HG02870 (cell line): Measurements from ENCODE around the gene KLHL22.
"Not testable (repeated sequence)": the region's sequence is repeated elsewhere in the genome, so short reads cannot be mapped to it uniquely, and the experiment has no call there.

ENCODE experiments used
- ATAC-seq: cut with Tn5 transposase; IDR thresholded peaks from one replicate; pipeline ENCODE4 v1.9.1; 2021; ENCODE audit warnings: mild to moderate bottlenecking, moderate library complexity; ENCODE audit not compliant: unreplicated experiment

The KLHL22 gene

DNA sequence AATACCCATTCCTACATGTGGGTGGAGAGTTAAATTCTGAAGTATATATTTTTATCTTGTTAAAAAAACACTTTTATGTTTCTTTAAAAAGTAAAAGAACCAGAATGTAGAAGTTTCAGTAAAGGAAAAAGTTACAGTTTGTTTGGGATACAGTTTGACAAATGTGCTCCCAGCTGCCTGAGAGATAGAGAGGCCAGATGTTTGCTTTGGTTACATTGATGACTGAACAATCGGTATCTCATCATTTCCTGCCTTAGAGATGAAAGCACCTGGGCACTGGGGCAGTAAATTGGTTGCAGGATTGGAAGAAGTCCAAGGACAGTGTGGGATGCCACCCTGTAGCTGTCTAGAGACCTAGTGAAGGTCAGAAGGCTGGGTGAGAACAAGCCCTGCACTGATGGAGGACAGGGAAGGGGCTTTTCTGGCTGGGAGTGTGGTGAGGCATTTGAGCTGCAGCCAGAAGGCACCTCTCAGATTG, 28.4 kb upstream of the KLHL22 start:
- no peak for ATAC-seq

DNA sequence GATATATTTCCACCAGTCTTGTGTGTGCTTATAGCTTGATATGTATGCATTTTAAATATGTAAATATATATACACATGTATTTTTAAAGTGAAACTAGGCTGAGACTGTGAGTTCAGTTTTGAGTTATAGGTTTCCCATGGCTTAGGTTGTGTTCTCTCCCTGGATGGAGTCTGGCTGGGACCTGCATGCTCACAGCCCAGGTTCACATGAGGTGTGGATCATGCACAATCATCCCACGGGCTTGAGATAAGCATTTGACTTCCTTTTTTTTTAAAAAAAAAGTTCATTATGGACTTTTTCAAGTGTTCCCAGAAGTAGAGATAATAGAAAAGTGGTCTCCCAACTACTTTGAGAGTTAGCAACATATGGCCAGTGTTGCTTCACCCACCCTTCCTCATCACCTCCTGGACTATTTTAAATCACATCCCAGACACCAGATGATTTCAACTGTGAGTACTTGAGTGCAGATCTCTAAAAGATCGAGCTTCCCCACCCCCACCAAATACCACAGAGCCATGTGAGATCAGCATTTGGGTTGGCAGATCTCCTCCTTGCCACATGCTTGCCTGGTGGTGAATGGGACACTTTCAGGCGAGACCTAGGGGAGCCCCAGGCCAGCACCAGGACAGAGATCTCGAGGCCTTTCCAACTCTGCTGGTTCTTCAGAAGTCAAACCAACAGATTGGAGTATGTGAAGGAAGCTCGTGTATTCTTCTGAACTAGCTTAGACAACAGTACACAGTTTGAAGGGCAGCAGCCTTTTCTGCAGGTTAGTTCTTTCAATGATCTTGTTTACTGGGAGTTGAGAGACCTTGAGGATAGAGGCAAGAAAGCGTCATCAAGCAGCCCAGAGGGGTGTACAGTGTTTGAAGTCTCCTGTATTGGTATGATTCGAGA, 27.7 kb upstream of the KLHL22 start:
- ATAC-seq: no peak

DNA sequence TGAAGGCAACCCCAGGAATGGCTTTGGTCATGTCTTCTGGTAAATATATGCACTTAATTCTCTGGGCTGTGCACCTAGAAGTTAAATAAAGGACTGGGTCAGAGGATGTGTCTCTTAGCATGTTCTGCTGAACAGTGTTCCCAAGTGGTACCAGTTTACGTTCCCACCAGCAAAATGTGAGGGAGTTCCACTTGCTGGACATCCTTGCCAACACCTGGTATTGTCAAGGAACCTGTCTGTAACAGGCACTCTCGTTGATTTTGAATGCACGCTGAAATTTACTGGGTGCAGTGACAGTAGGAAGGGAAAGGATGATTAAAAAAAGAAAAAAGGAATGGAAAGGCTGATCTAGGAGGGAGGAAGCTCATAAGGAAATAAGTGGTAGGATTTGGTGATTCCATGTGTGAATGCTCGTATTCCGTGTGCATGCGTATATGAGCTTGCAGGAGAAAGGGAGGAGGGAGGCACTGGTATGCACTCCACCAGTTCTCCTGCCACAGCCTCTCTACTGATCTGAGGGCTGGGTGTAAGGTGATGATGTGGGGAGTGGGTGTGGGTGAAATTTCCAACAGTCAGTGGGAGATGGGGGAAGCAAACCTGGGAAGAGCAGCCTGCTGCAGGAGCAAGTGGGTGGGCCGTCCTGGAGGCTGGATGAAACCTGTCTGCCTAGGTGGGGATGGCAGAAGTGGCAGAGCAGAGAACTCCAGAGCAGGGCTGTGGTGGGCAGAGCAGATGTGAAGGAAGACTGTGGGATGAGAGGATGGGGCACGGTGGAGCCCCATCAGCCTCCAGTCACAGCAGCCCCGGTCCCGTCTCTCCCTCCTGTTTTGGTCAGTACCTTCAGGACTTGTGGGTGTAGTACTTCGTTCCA, 26.8 kb upstream of the KLHL22 start:
- ATAC-seq: no peak

DNA sequence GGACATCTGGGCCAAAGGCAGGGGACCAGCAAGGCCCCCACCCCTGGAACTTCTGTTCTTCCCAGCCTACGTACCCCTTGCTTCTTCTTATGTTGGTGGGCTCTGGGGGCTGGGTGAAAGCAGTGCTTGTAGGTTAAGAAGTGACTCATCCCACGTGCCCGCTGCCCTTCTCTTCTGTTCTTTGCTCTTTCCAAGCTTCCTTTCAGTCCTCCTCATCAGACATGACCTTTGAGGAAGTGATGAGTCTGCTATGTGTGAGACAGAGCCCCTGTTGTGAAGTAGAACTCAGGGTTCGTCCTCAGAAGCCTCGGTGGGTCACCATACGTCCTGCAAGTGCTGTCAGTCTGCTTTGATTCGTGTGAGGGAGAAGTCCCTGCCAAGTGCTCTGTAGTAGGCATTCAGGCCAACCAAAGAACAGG, 24.5 kb upstream of the KLHL22 start:
- ATAC-seq: no peak

DNA sequence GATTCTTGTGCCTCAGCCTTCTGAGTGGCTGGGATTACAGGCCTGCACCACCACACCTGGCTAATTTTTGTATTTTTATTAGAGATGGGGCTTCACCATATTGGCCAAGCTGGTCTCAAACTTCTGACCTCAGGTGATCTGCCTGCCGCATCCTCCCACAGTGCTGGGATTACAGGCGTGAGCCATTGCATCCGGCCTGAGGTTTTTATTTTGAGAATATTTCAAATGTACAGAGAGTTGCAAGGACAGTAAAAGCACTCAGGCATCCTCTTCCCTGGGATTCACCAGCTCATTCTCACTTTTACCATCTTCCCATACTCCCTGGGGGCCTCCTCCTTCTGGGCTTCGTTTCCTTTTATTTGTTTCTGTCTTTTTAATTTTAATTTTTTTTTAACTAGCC, 24.0 kb upstream of the KLHL22 start:
- no peak for ATAC-seq

DNA sequence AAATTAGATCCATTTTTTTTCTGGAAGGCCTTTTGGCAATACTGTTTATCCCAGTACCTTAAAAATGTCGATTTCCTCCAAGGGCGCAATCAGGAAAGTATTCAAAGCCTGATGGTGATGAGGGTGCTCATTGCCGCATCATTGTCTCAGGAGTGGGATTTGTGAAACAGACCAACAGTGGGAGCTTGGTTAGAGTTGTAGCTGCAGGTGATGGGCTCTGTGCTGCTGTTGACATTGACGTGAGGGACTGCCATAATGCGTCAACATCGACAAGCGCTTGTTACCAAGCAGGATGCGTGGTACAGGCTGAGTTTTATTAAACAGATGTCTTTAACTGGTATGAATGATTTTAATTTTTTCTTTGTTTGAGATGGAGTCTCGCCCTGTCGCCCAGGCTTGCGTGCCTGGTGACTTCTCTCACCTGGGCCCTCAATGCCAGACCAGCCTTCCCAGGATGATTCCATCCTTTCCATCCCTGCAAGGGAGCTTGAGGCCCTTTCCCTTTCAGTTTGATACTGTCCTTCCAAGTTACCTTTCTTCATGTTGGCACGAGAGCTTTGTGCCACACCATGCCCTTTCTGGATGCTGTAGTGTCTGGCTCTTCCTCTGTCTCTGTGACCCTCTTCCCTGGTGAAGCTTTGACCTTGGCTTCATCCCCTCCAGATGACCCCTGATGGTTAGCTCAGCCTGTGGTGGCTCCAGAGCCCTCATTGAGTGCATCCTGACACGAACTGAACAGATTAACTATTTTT, 22.4 kb upstream of the KLHL22 start:
- ATAC-seq: no peak

DNA sequence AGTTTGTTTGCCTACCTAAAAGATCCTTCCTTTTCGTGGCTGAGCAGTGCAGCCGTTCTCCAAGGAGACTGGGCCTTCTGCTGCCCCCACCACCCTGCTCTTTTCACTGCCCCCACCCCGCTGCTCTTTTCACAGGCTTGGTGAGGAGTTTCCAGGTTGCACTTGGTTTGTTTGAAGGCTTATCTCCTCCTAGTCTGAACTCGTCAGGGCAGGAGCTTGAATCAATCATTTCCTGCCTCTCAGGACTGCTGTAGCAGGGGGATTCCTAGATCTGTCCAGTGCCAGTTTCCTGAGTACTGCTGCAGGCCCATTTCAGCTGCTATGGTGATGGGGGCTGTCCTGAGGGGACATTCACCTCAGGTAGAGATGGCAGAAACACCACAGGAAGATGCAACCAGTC, 21.8 kb upstream of the KLHL22 start:
- ATAC-seq: no peak

DNA sequence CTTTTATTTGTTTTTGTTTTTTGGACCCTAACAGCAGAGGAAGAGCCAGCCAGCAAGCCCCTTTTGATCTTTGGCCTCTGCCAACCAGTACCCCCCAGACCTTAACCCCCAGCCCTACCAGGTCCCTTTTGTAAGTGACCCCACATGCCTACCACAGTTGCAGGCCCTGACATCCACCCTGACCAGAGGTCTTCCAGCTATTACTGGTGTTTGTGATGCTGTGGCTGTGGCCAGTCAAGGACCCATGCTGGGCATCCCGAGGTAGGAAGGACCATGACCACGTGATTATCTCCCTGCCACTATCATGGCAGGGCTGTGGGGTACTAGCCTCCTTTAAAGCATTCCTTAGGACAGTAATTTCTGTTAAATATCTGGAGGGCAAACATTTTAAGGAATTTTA, 20.8 kb upstream of the KLHL22 start:
- ATAC-seq: no peak

DNA sequence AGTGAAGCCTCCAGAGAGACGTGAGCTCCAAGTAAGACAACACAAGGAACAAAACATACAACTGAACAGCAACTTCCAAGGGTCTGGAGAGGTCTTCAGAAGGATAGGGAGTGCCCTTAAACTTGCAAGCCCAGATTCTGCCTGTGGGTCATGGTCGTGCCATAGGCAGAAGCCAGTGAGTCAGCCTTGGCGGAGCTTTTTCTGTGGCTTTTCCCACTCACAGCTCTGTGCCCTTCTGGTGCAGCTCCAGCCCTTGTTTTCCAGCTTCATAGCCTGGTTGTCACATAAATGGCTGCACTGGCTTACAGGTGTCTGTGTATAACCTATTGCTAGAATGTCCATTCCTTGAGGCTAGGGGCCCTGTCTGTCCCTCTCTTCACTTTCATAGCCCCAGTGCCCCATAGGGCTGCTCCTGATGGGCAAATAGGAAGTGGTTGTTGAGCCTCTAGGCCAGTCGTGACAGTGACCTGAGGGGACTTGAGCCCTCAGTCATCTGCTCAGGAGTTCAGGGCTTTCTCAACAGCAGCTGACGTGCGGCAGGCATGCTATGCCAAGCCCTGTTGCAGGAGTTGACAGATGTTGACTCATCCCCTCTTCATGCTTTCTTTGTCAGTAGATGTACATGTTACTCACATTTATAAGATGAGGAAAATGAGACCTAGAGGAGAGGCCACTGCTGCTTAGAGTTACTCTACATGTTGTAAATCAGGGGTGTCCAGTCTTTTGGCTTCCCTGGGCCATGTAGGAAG, 19.2 kb upstream of the KLHL22 start:
- ATAC-seq: no peak

DNA sequence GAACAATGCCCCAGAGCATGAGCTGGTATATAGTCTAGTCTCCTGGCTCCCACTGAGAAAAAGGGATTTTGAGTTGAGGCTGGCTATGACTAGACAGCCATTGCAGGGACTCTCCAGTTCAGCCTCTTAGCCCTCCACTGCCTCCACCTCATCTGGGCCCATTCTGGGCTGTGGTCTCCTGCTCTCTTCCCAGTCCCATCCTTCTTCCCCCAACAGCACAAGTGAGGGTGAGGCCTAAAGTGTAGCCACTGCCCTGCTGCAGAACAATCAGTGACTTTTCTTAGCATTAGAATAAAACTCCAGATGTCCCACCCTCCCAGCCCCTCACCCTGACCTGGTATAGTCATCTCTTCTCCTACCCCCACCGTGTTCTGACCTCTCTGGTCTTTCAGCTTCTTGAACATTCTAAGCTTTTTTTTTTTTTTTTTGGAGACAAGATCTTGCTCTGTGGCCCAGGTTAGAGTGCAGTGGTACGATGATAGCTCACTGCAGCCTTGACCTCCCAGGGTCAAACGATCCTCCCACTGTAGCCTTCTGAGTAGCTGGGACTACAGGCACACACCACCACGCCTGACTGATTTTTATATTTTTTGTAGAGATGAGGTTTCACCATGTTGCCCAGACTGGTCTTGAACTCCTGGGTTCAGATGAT, 16.1 kb upstream of the KLHL22 start:
- no peak for ATAC-seq

DNA sequence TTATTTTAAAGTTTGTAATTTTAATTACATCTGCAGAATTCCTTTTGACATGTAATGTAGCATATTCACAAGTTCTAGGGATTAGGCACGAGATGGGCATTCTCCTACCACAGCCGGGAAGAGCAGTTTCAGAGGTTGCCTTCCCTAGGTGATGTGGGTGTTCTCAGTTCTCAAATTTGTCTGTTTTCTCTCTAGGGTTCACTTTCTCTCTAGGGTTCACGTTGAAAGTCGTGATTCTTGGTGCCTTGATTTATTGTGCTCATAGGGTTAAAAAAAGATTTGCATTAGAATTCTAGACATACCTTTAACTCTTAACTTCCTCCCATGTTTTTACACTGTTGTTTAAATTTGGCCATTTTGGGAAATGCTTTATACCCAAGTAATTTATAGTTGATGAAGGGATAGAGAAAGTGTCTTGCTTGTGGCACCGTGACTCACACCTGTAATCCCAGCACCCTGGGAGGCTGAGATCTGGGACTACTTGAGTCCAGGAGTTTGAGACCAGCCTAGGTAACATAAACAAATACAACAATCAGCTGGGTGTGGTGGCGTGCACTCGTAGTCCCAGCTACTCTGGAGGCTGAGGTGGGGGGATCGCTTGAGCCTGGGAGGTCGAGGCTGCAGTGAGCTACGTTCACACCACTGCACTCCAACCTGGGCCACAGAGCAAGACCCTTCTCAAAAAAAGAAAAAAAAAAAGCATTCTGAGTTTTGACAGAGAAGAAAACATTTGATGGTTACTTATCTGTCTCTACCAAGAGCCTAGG, 15.4 kb upstream of the KLHL22 start:
- no peak for ATAC-seq

DNA sequence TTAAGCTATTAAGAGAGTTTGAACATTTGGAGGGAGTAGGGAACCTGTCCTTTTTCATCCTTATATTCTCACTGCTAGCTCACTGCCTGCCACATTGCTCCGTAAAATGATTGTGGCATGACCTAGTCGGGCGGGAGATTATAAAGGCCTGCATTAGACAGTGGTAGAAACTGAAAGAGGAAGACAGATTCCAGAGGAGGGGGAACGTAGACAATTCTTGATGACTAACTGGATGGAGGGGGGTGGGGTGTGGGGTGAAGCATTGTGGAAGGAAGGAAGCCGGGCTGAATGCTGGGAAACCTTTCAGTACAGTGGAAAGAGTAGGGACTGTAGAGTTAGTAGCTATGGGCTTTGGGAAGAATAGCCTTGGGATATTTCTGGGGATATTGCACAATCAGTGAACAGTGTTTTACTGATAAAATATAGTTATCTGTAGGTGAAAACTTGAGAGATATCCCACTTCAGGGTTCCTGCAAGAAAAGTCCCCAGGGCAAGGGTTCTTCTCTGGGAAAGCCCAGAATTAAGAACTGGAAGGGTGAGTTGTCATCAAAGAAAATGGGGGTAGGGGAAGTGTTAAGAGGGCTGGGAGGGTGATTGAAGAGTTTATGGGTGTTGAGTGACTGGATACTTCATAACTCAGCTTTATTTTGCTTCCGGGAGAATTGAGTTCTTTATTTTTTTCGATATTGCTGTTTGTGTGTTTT, 13.9 kb upstream of the KLHL22 start:
- ATAC-seq: no peak

DNA sequence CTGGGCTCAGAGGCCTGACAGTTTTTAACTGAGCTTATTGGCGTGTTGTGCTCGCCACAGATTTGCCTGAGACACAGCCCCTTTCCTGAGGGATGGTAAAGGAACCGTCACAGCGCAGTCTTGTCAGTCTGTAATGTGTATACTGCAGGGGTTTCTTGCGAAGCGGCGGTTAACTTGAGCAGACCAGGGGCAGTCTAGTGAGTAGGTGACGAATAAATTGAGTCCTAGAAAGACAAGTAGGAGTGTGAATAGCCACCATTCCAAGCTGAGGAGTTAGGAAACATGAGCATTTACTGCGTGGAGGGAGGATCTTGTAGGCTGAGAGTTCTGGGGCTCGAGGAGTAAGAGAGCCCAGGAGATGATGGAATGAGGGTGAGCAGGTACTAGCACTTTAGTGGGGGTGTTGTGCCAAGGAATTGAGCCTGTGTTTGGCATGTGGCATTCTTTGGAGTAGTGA, 13.2 kb upstream of the KLHL22 start:
- no peak for ATAC-seq

DNA sequence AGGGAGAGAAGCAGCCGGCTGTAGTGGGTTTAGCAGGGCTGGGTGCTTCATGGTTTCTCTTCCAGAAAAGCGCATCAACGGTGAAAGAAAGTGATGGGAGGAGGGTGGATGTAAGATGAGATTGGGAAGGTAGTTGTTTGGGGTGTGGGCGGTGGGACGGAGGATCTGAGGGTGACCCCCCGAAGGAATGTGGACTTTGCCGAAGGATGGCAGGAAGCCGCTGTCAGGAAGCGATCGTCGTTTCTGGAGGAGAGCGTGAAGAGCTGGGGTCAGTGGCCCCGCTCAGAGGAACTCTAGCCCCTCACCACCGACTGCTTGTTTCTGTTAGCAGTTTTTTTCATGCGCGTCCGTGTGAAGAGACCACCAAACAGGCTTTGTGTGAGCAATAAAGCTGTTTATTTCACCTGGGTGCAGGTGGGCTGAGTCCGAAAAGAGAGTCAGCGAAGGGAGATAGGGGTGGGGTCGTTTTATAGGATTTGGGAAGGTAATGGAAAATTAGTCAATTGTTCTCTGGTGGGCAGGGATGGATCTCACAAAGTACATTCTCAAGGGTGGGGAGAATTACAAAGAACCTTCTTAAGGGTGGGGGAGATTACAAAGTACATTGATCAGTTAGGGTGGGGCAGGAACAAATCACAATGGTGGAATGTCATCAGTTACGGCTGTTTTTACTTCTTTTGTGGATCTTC, 12.6 kb upstream of the KLHL22 start:
- not testable (repeated sequence) for ATAC-seq

DNA sequence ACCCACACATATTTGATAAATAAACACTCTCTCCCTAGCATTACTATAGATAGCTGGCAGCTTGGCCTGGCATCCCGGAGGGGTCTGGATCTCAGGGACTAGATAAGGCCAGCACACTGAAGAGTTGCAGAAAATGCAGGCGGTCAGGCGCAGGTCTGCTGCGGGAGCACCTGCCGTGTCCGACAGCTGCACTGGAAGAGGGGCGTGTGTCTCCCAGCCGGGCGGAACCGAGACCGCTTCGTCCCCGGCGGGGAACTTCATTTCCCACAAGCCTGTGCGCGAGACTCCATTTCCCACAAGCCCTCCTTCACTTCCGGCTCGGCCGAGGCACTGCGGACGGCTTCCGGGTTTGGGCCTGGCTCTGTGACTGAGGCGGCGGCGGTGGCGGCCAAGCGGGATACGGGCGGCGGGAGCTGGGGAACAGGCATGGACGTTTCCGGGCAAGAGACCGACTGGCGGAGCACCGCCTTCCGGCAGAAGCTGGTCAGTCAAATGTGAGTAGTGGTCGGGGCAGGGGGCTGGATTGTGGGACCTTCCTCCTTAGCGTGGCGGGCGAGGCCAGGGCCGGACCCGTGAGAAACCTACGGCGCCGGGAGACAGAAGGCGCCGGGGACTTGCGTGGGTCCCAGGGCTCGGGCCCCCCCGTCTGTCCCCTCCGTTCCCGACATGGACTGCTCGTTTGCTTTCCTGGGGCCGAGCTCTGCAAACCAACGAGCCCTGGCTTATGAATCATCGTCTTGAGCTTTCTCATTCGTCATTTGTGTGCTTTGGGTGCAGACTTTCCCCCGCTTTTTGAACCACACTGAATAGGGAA, 11.9 kb upstream of the KLHL22 start, which contains the start of gene MED15:
Gene MED15, plus strand, starts transcription at position 358 of the 814 bp plus-strand sequence. Its CDS starts 69 bp downstream, at position 427.
- ATAC-seq: peak; percentile 77

DNA sequence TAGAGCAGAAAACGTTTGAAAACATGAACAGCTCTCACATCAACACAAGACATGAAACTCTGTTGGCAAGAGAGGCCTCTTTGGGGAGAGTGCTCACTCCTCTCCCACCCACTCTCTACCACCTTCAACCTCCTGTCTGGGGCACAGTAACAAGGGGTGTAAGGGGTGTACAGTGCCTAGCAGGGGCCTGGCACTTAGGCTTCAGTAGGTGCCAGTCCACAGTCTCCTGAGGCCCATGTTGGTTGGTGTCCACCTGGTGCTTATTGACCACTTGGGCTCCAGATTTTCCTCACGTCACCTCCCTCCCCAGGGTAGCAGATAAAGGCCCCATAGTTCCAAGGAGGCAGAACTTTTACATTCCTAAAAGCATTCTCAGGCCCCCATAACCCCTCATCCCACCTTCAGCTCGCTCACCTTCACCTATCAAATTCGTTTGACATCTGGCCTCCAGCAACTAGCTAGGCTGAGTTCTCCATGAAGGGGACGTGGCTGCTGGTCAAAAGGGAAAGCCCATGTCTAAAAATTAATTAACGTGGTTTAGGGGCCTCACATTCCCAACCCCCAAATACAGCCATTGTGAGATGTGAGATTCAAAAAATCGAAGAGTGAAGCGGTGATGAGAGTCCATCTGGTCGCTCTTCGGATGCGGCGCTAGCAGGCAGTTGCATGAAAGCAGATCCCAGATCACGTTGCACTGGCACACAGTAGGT, 11.1 kb upstream of the KLHL22 start:
- ATAC-seq: no peak
